Kidney (tissue), 14 donors: ENCODE results near the gene CHTF8. TPM values are rescaled to one million over a fixed set of nuclear protein-coding genes. Genes with fewer than 3 reads are reported as not detected.

Experiments used
- DNase-seq, 5 donors: peaks; one replicate each; pipeline ENCODE4 v3.0.0-alpha.2; 2013 to 2020
- FAIRE-seq: peaks from 2 replicates; lab custom pipeline; 2012; peaks lifted over from hg19 to GRCh38; lab: Jason Lieb, UNC
- H3K27ac ChIP-seq, 2 donors: one replicate each; pipeline ENCODE4 v1.7.0; 2013; ENCODE audit warnings: low read depth in 2 of 2, low read length in 2 of 2, inconsistent platforms in 1 of 2
- H3K27me3 ChIP-seq: one replicate; pipeline ENCODE4 v1.7.1; 2013; ENCODE audit warnings: low read length, inconsistent platforms; ENCODE audit not compliant: control insufficient read depth, insufficient read depth
- H3K36me3 ChIP-seq, 3 donors: one replicate each; pipeline versions ENCODE4 v1.7.0 to v1.7.1; 2013; ENCODE audit warnings: low read length in 3 of 3, control low read depth in 1 of 3, inconsistent platforms in 1 of 3; ENCODE audit not compliant: insufficient read depth in 3 of 3, control insufficient read depth in 2 of 3
- H3K4me1 ChIP-seq, 3 donors: one replicate each; pipeline versions ENCODE4 v1.7.0 to v1.7.1; 2013; ENCODE audit warnings: low read length in 3 of 3, inconsistent platforms in 1 of 3, low read depth in 1 of 3; ENCODE audit not compliant: control insufficient read depth in 2 of 3, insufficient read depth in 2 of 3
- H3K4me3 ChIP-seq, 3 donors: one replicate each; pipeline versions ENCODE4 v1.7.0 to v1.8.1; 2013; ENCODE audit warnings: low read length in 3 of 3, control low read depth in 1 of 3, inconsistent platforms in 1 of 3
- H3K9ac ChIP-seq, 3 donors: one replicate each; pipeline versions ENCODE4 v1.7.0 to v1.7.1; 2013; ENCODE audit warnings: low read length in 3 of 3, control low read depth in 1 of 3, inconsistent platforms in 1 of 3
- H3K9me3 ChIP-seq, 3 donors: one replicate each; pipeline versions ENCODE4 v1.7.0 to v1.7.1; 2013; ENCODE audit warnings: low read length in 3 of 3, control low read depth in 1 of 3, inconsistent platforms in 1 of 3; ENCODE audit not compliant: control insufficient read depth in 2 of 3, insufficient read depth in 1 of 3
- CTCF ChIP-seq: IDR thresholded peaks from 3 replicates; pipeline ENCODE4 v1.5.1; 2012; ENCODE audit warnings: mild to moderate bottlenecking, moderate library complexity, borderline replicate concordance; ENCODE audit not compliant: insufficient read depth; ENCODE audit errors: extremely low read depth
- intact Hi-C: fragments of 100-400 bp; cut with DNase I; formaldehyde crosslinking; loops from one replicate; pipeline ENCODE4 v1.11.1; 2022
- polyA plus RNA-seq: library from polyadenylated mRNA; stranded (reverse); fragments of 350-450 nt; fragmentation: Illumina TruSeq; extraction: RNeasy Lipid Tissue Mini Kit (QIAGEN cat#74804); gene quantifications from one replicate; pipeline ENCODE4 v1.2.3, GENCODE V29; 2014; ENCODE audit warnings: low read depth, low replicate concordance; ENCODE audit not compliant: insufficient read depth
- total RNA-seq: library from RNA; stranded (reverse); fragmentation: NEBNext Ultra II Directional; extraction: Animal tissue kit (Norgen Biotek cat#: 25700); gene quantifications from one replicate; pipeline ENCODE4 v1.2.1, GENCODE V29; 2021
- donor health status: control.
- donor health status: control.
- donor health status: control.
- donor health status: control.
- donor health status: control.
- donor health status: DM: yes; HTN: yes; CAD: no.
- donor health status: Normal renal cell carcinoma (clear cell type).

Gene CHTF8
- total and polyA plus RNA-seq, 2 donors from 2014 or later, result 124 to 163 TPM

GRCh38 chr16:69169607-69170352, 37.4 kb upstream of the CHTF8 start:
- Histone ChIP-seq H3K9ac (no peak overlapping the region), H3K27ac (no peak overlapping the region), H3K4me3 (no peak overlapping the region), H3K9me3 (no peaks in the 10 kb centered on the region), H3K36me3 (peaks cover 4 to 29% (median 28%) of the 10 kb centered on the region in 3 donors), H3K27me3 (no peaks in the 10 kb centered on the region), H3K4me1 (peaks cover 0 to 8% (median 7%) of the 10 kb centered on the region in 3 donors)
- no peak for TF ChIP-seq CTCF
- intact Hi-C loops, result no loop called here
- FAIRE-seq (no peak), DNase-seq (no peak)

GRCh38 chr16:69169051-69169450, 36.7 kb upstream of the CHTF8 start:
- peaks cover 0 to 8% (median 7%) of the 10 kb centered on the region in 3 donors for H3K4me1 ChIP-seq
- H3K4me3 ChIP-seq, result no peak overlapping the region
- H3K9me3 ChIP-seq, result no peaks in the 10 kb centered on the region
- no peak for FAIRE-seq
- intact Hi-C loops, result no loop called here
- no peak for DNase-seq
- H3K27ac ChIP-seq, result no peak overlapping the region
- no peaks in the 10 kb centered on the region for H3K27me3 ChIP-seq
- peaks cover 4 to 32% (median 30%) of the 10 kb centered on the region in 3 donors for H3K36me3 ChIP-seq
- no peak for TF ChIP-seq CTCF
- H3K9ac ChIP-seq, result no peak overlapping the region

- no peak overlapping the region for H3K4me3 ChIP-seq
- H3K36me3 ChIP-seq, result peaks cover 4 to 44% (median 35%) of the 10 kb centered on the region in 3 donors
- peaks cover 0 to 4% (median under 1%) of the 10 kb centered on the region in 3 donors for H3K4me1 ChIP-seq
- H3K27ac ChIP-seq, result no peak overlapping the region
- no peaks in the 10 kb centered on the region for H3K27me3 ChIP-seq
- no peak for TF ChIP-seq CTCF
- intact Hi-C loops, result no loop called here
- FAIRE-seq, result no peak
- no peak overlapping the region for H3K9ac ChIP-seq
- H3K9me3 ChIP-seq, result no peaks in the 10 kb centered on the region
- DNase-seq, result no peak
These were observed 34.9 kb upstream of the CHTF8 start for GRCh38 chr16:69166946-69167930.
